Measurements from ENCODE around the gene SH3BP4. TPM values are rescaled to one million over a fixed set of nuclear protein-coding genes. Genes with fewer than 3 reads are reported as not detected.

SH3BP4 gene
- total and polyA plus RNA-seq, 2 of the 13 experiments (the other 11 are each of a cell fraction or from before 2014, with no cell fraction given): 34.6 to 99.1 TPM

GRCh38 chr2:234995332-234996068 lies 43.7 kb downstream of the SH3BP4 start (continued):
- TF ChIP-seq ZNF646 (CRISPR knock-in tag; IDR thresholded peaks at IDR 0.05) (no peak), ZNF639 (CRISPR knock-in tag; conservative IDR thresholded peaks at IDR 0.05) (no peak; the same call in 1 of the 2 replicates), FOXP4 (CRISPR knock-in tag; IDR thresholded peaks at IDR 0.05) (peak; percentile 82; the same call in 1 of the 2 replicates), ETV6 (CRISPR knock-in tag; conservative IDR thresholded peaks at IDR 0.05) (no peak; the same call in 1 of the 2 replicates), HDAC2 (CRISPR knock-in tag; IDR thresholded peaks at IDR 0.05) (peak; percentile 87; the same call in 1 of the 2 replicates), ZNF543 (CRISPR knock-in tag; IDR thresholded peaks at IDR 0.05) (0 out of 2 replicates have a peak, but pooled peaks have one; percentile 44), TRIM24 (CRISPR knock-in tag; IDR thresholded peaks at IDR 0.05) (no peak), TFDP1 (CRISPR knock-in tag; IDR thresholded peaks at IDR 0.05; ENCODE audit: borderline replicate concordance) (peak; percentile 47; the same call in 1 of the 2 replicates), DNMT1 (CRISPR knock-in tag; IDR thresholded peaks at IDR 0.05) (no peak), DNMT3B (CRISPR knock-in tag; conservative IDR thresholded peaks at IDR 0.05) (no peak), ZNF383 (CRISPR knock-in tag; IDR thresholded peaks at IDR 0.05; ENCODE audit: borderline replicate concordance) (no peak), BCL3 (CRISPR knock-in tag; IDR thresholded peaks at IDR 0.05) (peak; percentile 79; the same call in 1 of the 2 replicates), FUBP1 (CRISPR knock-in tag; IDR thresholded peaks at IDR 0.05; ENCODE audit: borderline replicate concordance) (no peak)

Data from HepG2 (cell line).